Thyroid gland (tissue), 4 donors: ENCODE measurements around the gene ATXN1.

Experiments
- CTCF ChIP-seq, 6 experiments: fragments of 200-600 bp in 3 of 6; fragments of 450-650 bp in 3 of 6; sonication (generic) in 3 of 6; IDR thresholded peaks; one replicate each; pipeline ENCODE4 v1.5.1; 2016 to 2019; ENCODE audit warnings: antibody characterized with exemption in 6 of 6, mild to moderate bottlenecking in 2 of 6, inconsistent platforms in 1 of 6, moderate library complexity in 1 of 6
- POLR2A ChIP-seq, 2 donors: fragments of 450-650 bp; IDR thresholded peaks; one replicate each; pipeline ENCODE4 v1.6.1; 2017; ENCODE audit warnings: antibody characterized with exemption in 2 of 2, mild to moderate bottlenecking in 2 of 2, moderate library complexity in 1 of 2

GRCh38 chr6:16762268-16762549 lies 949 bp upstream of the ATXN1 start:
- TF ChIP-seq CTCF (IDR thresholded peaks at IDR 0.05) (no peak), POLR2A (IDR thresholded peaks at IDR 0.05) (no peak)
